ENCODE measurements around the gene WNT7B.

DNA sequence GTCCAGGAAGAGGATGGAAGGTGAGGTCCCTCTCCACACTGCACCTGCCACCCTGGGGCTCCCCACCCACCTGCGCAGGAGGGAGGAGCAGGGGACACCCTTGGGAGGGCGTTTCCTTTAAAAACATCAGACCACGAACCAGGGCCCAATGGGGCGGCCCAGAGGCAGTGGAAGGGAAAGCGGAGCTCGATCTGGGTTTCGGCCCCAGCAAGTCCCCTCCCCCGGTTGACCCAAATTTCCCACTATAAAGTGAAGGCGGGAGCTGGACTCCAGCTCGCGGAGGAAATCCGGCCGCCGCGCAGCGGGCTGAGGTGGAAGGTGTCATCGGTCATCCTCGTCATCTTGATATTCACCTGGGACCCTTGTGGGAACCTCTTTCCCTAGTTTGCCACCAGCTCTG, 99.3 kb downstream of the WNT7B start:
- TF ChIP-seq, protein P1, sequence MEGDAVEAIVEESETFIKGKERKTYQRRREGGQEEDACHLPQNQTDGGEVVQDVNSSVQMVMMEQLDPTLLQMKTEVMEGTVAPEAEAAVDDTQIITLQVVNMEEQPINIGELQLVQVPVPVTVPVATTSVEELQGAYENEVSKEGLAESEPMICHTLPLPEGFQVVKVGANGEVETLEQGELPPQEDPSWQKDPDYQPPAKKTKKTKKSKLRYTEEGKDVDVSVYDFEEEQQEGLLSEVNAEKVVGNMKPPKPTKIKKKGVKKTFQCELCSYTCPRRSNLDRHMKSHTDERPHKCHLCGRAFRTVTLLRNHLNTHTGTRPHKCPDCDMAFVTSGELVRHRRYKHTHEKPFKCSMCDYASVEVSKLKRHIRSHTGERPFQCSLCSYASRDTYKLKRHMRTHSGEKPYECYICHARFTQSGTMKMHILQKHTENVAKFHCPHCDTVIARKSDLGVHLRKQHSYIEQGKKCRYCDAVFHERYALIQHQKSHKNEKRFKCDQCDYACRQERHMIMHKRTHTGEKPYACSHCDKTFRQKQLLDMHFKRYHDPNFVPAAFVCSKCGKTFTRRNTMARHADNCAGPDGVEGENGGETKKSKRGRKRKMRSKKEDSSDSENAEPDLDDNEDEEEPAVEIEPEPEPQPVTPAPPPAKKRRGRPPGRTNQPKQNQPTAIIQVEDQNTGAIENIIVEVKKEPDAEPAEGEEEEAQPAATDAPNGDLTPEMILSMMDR (IDR thresholded peaks at IDR 0.05), result no peak
- TF ChIP-seq POLR2A (IDR thresholded peaks at IDR 0.05) (no peak), POLR2AphosphoS5 (IDR thresholded peaks at IDR 0.05) (no peak), EP300 (IDR thresholded peaks at IDR 0.05) (no peak)
